Measurements from ENCODE around the gene PTPRM. TPM values are rescaled to one million over a fixed set of nuclear protein-coding genes. Genes with fewer than 3 reads are reported as not detected.

The PTPRM gene
- polyA plus RNA-seq, 3 donors = 0.04 to 2.1 (median 0.66) TPM

DNA sequence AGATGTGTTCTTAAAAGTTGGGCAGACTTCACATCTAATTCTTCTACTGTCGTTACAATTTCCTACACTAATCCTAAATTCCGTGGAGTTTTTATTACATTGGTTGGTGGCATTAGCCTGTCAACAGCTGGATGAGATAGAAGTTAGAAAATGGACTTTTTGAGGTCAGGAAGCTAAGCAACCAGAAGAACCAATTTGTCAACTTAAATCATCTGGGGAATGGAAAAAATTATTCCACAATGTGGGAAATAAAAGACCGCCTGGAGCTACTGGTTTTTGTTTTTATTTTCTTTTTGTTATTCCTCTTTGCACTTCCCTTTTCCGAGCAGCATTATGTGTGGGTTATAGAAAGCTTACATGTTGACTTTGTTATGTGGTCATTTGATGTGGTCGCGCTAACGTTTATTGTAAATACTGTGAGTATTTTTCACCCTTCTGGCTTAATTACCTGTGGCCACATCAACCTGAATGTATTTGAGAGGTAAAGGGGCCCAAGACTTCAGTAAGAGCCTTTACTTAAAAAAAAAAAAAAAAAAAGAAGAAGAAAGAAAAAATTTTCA is 75.3 kb downstream of the PTPRM start:
- intact Hi-C loops (cut with micrococcal nuclease) = no loop called here
- no peaks in the 10 kb centered on the region for H3K4me1 ChIP-seq (ENCODE audit: control insufficient read depth in 1 of 2, insufficient read depth in 2 of 2, low read length in 2 of 2)

DNA sequence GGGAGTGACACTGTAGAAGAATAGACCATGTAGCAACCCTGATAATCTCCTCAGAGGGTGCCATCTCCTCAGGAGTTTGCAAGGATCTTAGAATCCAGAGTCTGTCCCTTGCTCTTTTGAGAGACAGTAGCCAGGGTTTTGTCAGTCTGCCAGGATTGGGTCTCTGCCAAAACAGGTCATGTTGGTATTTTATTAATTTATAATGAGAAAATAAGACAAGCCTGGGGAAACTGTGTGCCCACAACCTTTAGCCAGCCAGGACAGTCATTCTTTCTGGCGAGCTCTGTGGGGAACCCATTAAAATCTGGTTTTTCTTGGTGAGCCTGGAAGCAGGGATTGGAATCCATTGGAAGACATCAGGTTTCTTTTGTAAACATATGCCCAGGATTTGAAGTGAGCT is 78.6 kb downstream of the PTPRM start:
- WGBS (ENCODE audit: insufficient coverage) = 100% methylated on average over 1 of the region's 1 CpG

More for the DNA sequence above, 75.3 kb downstream of the PTPRM start:
- Mint-ChIP-seq H3K9me3 (peaks cover 0 to 9% (median 2%) of the 10 kb centered on the region in 7 donors), H3K4me3 (no peak overlapping the region), H3K27ac (no peak overlapping the region), H3K27me3 (ENCODE audit: low read depth in 3 of 3) (peaks cover 0 to 2% (median 0%) of the 10 kb centered on the region in 3 donors), H3K36me3 (no peaks in the 10 kb centered on the region), H3K4me1 (no peaks in the 10 kb centered on the region)
- TF ChIP-seq, protein P1, sequence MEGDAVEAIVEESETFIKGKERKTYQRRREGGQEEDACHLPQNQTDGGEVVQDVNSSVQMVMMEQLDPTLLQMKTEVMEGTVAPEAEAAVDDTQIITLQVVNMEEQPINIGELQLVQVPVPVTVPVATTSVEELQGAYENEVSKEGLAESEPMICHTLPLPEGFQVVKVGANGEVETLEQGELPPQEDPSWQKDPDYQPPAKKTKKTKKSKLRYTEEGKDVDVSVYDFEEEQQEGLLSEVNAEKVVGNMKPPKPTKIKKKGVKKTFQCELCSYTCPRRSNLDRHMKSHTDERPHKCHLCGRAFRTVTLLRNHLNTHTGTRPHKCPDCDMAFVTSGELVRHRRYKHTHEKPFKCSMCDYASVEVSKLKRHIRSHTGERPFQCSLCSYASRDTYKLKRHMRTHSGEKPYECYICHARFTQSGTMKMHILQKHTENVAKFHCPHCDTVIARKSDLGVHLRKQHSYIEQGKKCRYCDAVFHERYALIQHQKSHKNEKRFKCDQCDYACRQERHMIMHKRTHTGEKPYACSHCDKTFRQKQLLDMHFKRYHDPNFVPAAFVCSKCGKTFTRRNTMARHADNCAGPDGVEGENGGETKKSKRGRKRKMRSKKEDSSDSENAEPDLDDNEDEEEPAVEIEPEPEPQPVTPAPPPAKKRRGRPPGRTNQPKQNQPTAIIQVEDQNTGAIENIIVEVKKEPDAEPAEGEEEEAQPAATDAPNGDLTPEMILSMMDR (IDR thresholded peaks at IDR 0.05) = no peak
- Histone ChIP-seq H3K27ac (ENCODE audit: low read depth in 1 of 2, low read length in 2 of 2) (no peak overlapping the region), H3K4me2 (replicated peaks; ENCODE audit: extremely low read depth, low read length, poor library complexity, severe bottlenecking) (no peak overlapping the region), H3K27me3 (ENCODE audit: control insufficient read depth in 2 of 2, insufficient read depth in 2 of 2, low read length in 2 of 2) (no peaks in the 10 kb centered on the region), H3K4me3 (replicated peaks in 1 of 3; ENCODE audit: low read depth in 2 of 3, low read length in 3 of 3) (no peak overlapping the region), H2AFZ (ENCODE audit: insufficient read depth, low read depth, low read length, poor library complexity, severe bottlenecking) (no peak overlapping the region), H3K9ac (ENCODE audit: insufficient read depth, low read length, poor library complexity, severe bottlenecking) (no peak overlapping the region), H3K79me2 (ENCODE audit: insufficient read depth, low read length) (no peaks in the 10 kb centered on the region), H3K9me3 (replicated peaks in 1 of 2; ENCODE audit: control insufficient read depth in 1 of 2, insufficient read depth in 1 of 2, low read length in 2 of 2) (no peaks in the 10 kb centered on the region), H4K20me1 (ENCODE audit: insufficient read depth, low read length) (no peaks in the 10 kb centered on the region), H3K36me3 (replicated peaks in 1 of 2; ENCODE audit: control insufficient read depth in 1 of 2, insufficient read depth in 2 of 2, low read length in 2 of 2) (no peaks in the 10 kb centered on the region)
- no peak for DNase-seq
- no CpG with 5 or more reads among the region's 7 CpGs for WGBS (ENCODE audit: insufficient coverage)

More for the DNA sequence above, 78.6 kb downstream of the PTPRM start:
- Mint-ChIP-seq H3K4me3 (no peak overlapping the region), H3K27ac (no peak overlapping the region), H3K9me3 (peaks cover 0 to 11% (median 7%) of the 10 kb centered on the region in 7 donors), H3K27me3 (ENCODE audit: low read depth in 3 of 3) (no peaks in the 10 kb centered on the region), H3K4me1 (no peaks in the 10 kb centered on the region), H3K36me3 (no peaks in the 10 kb centered on the region)
- H3K4me1 ChIP-seq (ENCODE audit: control insufficient read depth in 1 of 2, insufficient read depth in 2 of 2, low read length in 2 of 2) = no peaks in the 10 kb centered on the region
- TF ChIP-seq, protein P1 (IDR thresholded peaks at IDR 0.05) = no peak
- no peaks in the 10 kb centered on the region for H3K36me3 ChIP-seq (replicated peaks in 1 of 2; ENCODE audit: control insufficient read depth in 1 of 2, insufficient read depth in 2 of 2, low read length in 2 of 2)
- intact Hi-C loops (cut with micrococcal nuclease) = no loop called here
- no peak for DNase-seq
- no peak overlapping the region for H3K4me3 ChIP-seq (replicated peaks in 1 of 3; ENCODE audit: low read depth in 2 of 3, low read length in 3 of 3)
- H3K79me2 ChIP-seq (ENCODE audit: insufficient read depth, low read length) = no peaks in the 10 kb centered on the region
- H3K9me3 ChIP-seq (replicated peaks in 1 of 2; ENCODE audit: control insufficient read depth in 1 of 2, insufficient read depth in 1 of 2, low read length in 2 of 2) = no peaks in the 10 kb centered on the region
- no peak overlapping the region for H3K9ac ChIP-seq (ENCODE audit: insufficient read depth, low read length, poor library complexity, severe bottlenecking)
- no peak overlapping the region for H3K27ac ChIP-seq (ENCODE audit: low read depth in 1 of 2, low read length in 2 of 2)
- no peaks in the 10 kb centered on the region for H3K27me3 ChIP-seq (ENCODE audit: control insufficient read depth in 2 of 2, insufficient read depth in 2 of 2, low read length in 2 of 2)
- H4K20me1 ChIP-seq (ENCODE audit: insufficient read depth, low read length) = no peaks in the 10 kb centered on the region
- no peak overlapping the region for H2AFZ ChIP-seq (ENCODE audit: insufficient read depth, low read depth, low read length, poor library complexity, severe bottlenecking)
- H3K4me2 ChIP-seq (replicated peaks; ENCODE audit: extremely low read depth, low read length, poor library complexity, severe bottlenecking) = no peak overlapping the region
